Measurements from ENCODE around the gene WDR49.

- TF ChIP-seq POLR2A (IDR thresholded peaks at IDR 0.05; ENCODE audit: low read length) (no peak), GATA1 (IDR thresholded peaks at IDR 0.05; ENCODE audit: low read depth, low read length) (no peak)
Observed at GRCh38 chr3:167489571-167489970, 164.2 kb downstream of the WDR49 start.
